GM12878 (cell line): Measurements from ENCODE around the gene STX12. TPM values are rescaled to one million over a fixed set of nuclear protein-coding genes. Genes with fewer than 3 reads are reported as not detected.

Source experiments
- ATAC-seq: fragments of 200-7000 bp; cut with Tn5 transposase; 3 replicates; pipeline ENCODE4 v1.9.1; 2020; ENCODE audit warnings: mild to moderate bottlenecking, moderate library complexity
- BruUV-seq: library from RNA; stranded (reverse); fragments of 400-500 nt; replicated peaks from 2 replicates; lab custom pipeline; 2021; lab: Mats Ljungman, UMichigan
- CTCF ChIA-PET: fragments of 300-600 bp; sonication (Branson Sonifier 250); formaldehyde crosslinking; extraction: SDS; loops from one replicate; lab custom pipeline; 2021; ENCODE audit warnings: inconsistent platforms; lab: Yijun Ruan, JAX
- POLR2A ChIA-PET: fragments of 350-600 bp; formaldehyde crosslinking; extraction: SDS; loops from one replicate; lab custom pipeline; 2021; ENCODE audit warnings: inconsistent platforms; lab: Charles Lee
- RAD21 ChIA-PET: fragments of 300-600 bp; sonication (Branson Sonifier 250); formaldehyde crosslinking; loops from one replicate; lab custom pipeline; 2023; ENCODE audit warnings: antibody characterized with exemption; ENCODE audit not compliant: unreplicated experiment; lab: Charles Lee
- SMC1A ChIA-PET: fragments of 300-600 bp; sonication (Branson Sonifier 250); formaldehyde crosslinking; loops from one replicate; lab custom pipeline; 2023; ENCODE audit not compliant: unreplicated experiment, uncharacterized antibody; lab: Charles Lee
- DNase-seq: peaks from one replicate; pipeline ENCODE4 v3.0.0-alpha.2; 2011; ENCODE audit warnings: low read depth, low spot score
- FAIRE-seq: peaks from 3 replicates; lab custom pipeline; 2011; peaks lifted over from hg19 to GRCh38; lab: Jason Lieb, UNC
- H2AFZ ChIP-seq: 2 replicates; pipeline ENCODE4 v1.6.0; 2011; ENCODE audit warnings: low read depth, low read length, control low read depth; ENCODE audit not compliant: control insufficient read depth
- H3K27ac ChIP-seq: 2 replicates; pipeline ENCODE4 v1.5.1; 2011; ENCODE audit warnings: control low read depth; ENCODE audit not compliant: control insufficient read depth, insufficient read depth
- H3K27me3 ChIP-seq, 2 experiments: replicated peaks in 1 of 2; 2 replicates each; pipeline versions ENCODE4 v1.6.0 to v1.6.1; 2011; ENCODE audit warnings: low read length in 1 of 2; ENCODE audit not compliant: control insufficient read depth in 2 of 2, insufficient read depth in 2 of 2
- H3K36me3 ChIP-seq, 2 experiments: 2 replicates each; pipeline ENCODE4 v1.5.1; 2011; ENCODE audit warnings: low read length in 1 of 2; ENCODE audit not compliant: control insufficient read depth in 2 of 2, insufficient read depth in 2 of 2
- H3K4me1 ChIP-seq: 2 replicates; pipeline ENCODE4 v1.6.1; 2011; ENCODE audit warnings: mild to moderate bottlenecking, low read length, moderate library complexity, mixed read lengths; ENCODE audit not compliant: control insufficient read depth, insufficient read depth
- H3K4me2 ChIP-seq: 2 replicates; pipeline ENCODE4 v1.6.0; 2011; ENCODE audit warnings: control low read depth; ENCODE audit not compliant: control insufficient read depth, insufficient read depth
- H3K4me3 ChIP-seq: fragments of 200-600 bp; sonication (generic); 2 replicates; pipeline ENCODE4 v1.5.1; 2016
- H3K79me2 ChIP-seq: 2 replicates; pipeline ENCODE4 v1.6.0; 2011; ENCODE audit warnings: low read length; ENCODE audit not compliant: control insufficient read depth, insufficient read depth
- H3K9ac ChIP-seq: 2 replicates; pipeline ENCODE4 v1.8.0; 2011; ENCODE audit warnings: low read length, control low read depth, mixed read lengths; ENCODE audit not compliant: control insufficient read depth, insufficient read depth
- H3K9me3 ChIP-seq: replicated peaks from 3 replicates; pipeline ENCODE4 v1.5.1; 2011; ENCODE audit warnings: mild to moderate bottlenecking, low read length; ENCODE audit not compliant: control insufficient read depth, insufficient read depth
- H4K20me1 ChIP-seq: 2 replicates; pipeline ENCODE4 v1.6.0; 2011; ENCODE audit not compliant: control insufficient read depth, insufficient read depth
- BCL11A ChIP-seq: IDR thresholded peaks from 2 replicates; pipeline ENCODE4 v1.6.1; 2011; ENCODE audit warnings: low read depth, low read length
- BMI1 ChIP-seq: fragments of 450-650 bp; IDR thresholded peaks from 2 replicates; pipeline ENCODE4 v1.6.1; 2016; ENCODE audit warnings: mild to moderate bottlenecking, moderate library complexity, borderline replicate concordance
- CEBPB ChIP-seq, 2 experiments: fragments of 150-350 bp in 1 of 2; IDR thresholded peaks; 2 replicates each; pipeline ENCODE4 v1.6.1; 2012 to 2014; ENCODE audit warnings: low read depth in 2 of 2, low read length in 2 of 2, borderline replicate concordance in 1 of 2, inconsistent platforms in 1 of 2
- EGR1 ChIP-seq, 2 experiments: IDR thresholded peaks; 1 replicate in 1 of 2; 2 replicates in 1 of 2; pipeline ENCODE4 v1.6.1; 2011 to 2012; ENCODE audit warnings: low read depth in 2 of 2, low read length in 2 of 2, borderline replicate concordance in 1 of 2, mild to moderate bottlenecking in 1 of 2, moderate library complexity in 1 of 2
- GABPA ChIP-seq: IDR thresholded peaks from 2 replicates; pipeline ENCODE4 v1.6.1; 2014; ENCODE audit warnings: antibody characterized with exemption, low read depth, mild to moderate bottlenecking, inconsistent platforms
- HDAC2 ChIP-seq: fragments of 200-600 bp; sonication (generic); IDR thresholded peaks from 2 replicates; pipeline ENCODE4 v1.6.1; 2017
- HDAC6 ChIP-seq: fragments of 200-600 bp; sonication (generic); IDR thresholded peaks from one replicate; pipeline ENCODE4 v1.8.0; 2017; ENCODE audit warnings: antibody characterized with exemption; ENCODE audit not compliant: unreplicated experiment
- IRF4 ChIP-seq: IDR thresholded peaks from 2 replicates; pipeline ENCODE4 v1.6.1; 2011; ENCODE audit warnings: low read depth, low read length
- MYB ChIP-seq: fragments of 150-350 bp; IDR thresholded peaks from 2 replicates; pipeline ENCODE4 v1.6.1; 2014; ENCODE audit warnings: mild to moderate bottlenecking, low read depth, low read length, borderline replicate concordance
- NR2C2 ChIP-seq: IDR thresholded peaks from 2 replicates; pipeline ENCODE4 v1.6.1; 2011; ENCODE audit warnings: borderline replicate concordance, low read depth; ENCODE audit not compliant: control insufficient read depth, insufficient read length
- POLR2A ChIP-seq: IDR thresholded peaks from 2 replicates; pipeline ENCODE4 v1.6.1; 2011; ENCODE audit warnings: low read depth, mild to moderate bottlenecking, low read length
- RAD51 ChIP-seq: fragments of 450-650 bp; IDR thresholded peaks from 2 replicates; pipeline ENCODE4 v1.6.1; 2016; ENCODE audit warnings: moderate library complexity, mild to moderate bottlenecking, inconsistent platforms
- WRNIP1 ChIP-seq: IDR thresholded peaks from 2 replicates; pipeline ENCODE4 v1.6.1; 2011; ENCODE audit warnings: low read depth, low read length, improper control_type of control experiment, borderline replicate concordance
- WGBS: methylation state at CpG from one replicate; pipeline ENCODE4 v1.1.6; 2016; ENCODE audit warnings: low lambda C conversion rate; ENCODE audit not compliant: insufficient replicate concordance, insufficient coverage; ENCODE audit errors: missing lambda C conversion rate; 5-methylcytosine and 5-hydroxymethylcytosine counted together
- in situ Hi-C: fragments of 300-500 bp; cut with MboI; formaldehyde crosslinking; loops from 9 replicates; pipeline ENCODE4 v1.14.3; 2018; ENCODE audit warnings: mixed read lengths
- intact Hi-C: fragments of 100-400 bp; cut with micrococcal nuclease; formaldehyde crosslinking; loops from one replicate; pipeline ENCODE4 v1.14.2; 2022; ENCODE audit not compliant: unreplicated experiment
- polyA plus RNA-seq, 11 experiments: library from polyadenylated mRNA; depleted of rRNA in 4 of 11; unstranded in 6 of 11; stranded (reverse) in 5 of 11; fragments of >200 nt; fragmentation: Nextera tagmentation in 4 of 11; fragmentation: Illumina TruSeq in 1 of 11; extraction: Ambion mirVana in 4 of 11; extraction: Trizol in 1 of 11; gene quantifications; 1 replicate in 1 of 11; 2 replicates in 10 of 11; pipeline versions ENCODE4 v1.2.1 to v1.2.3, GENCODE V29; 2011 to 2016; ENCODE audit warnings: inconsistent platforms in 2 of 11, missing spikeins in 2 of 11, low read depth in 1 of 11
- total RNA-seq, 4 experiments: library from RNA; depleted of rRNA in 3 of 4; stranded (reverse); fragments of >200 nt in 3 of 4; fragmentation: Illumina TruSeq in 1 of 4; extraction: Trizol in 1 of 4; gene quantifications; 2 replicates each; pipeline versions ENCODE4 v1.2.1 to v1.2.3, GENCODE V29; 2013 to 2021
- TF ChIP-seq, protein P1 (sequence below): fragments of 450-650 bp; IDR thresholded peaks from 2 replicates; pipeline ENCODE4 v1.6.1; 2017; ENCODE audit warnings: mild to moderate bottlenecking, moderate library complexity
- TF ChIP-seq, protein P2 (sequence below): IDR thresholded peaks from 2 replicates; pipeline ENCODE4 v1.6.1; 2012; ENCODE audit warnings: low read length, inconsistent platforms
- TF ChIP-seq, protein P3 (sequence below): fragments of 450-650 bp; formaldehyde crosslinking; IDR thresholded peaks from 2 replicates; pipeline ENCODE4 v1.5.0; 2022; ENCODE audit warnings: mild to moderate bottlenecking, missing genetic modification characterization

STX12 gene
- total and polyA plus RNA-seq, 10 of the 15 experiments (the other 5 are each of a cell fraction or from before 2014, with no cell fraction given) = 20.2 to 35.0 (median 28.1) TPM

DNA sequence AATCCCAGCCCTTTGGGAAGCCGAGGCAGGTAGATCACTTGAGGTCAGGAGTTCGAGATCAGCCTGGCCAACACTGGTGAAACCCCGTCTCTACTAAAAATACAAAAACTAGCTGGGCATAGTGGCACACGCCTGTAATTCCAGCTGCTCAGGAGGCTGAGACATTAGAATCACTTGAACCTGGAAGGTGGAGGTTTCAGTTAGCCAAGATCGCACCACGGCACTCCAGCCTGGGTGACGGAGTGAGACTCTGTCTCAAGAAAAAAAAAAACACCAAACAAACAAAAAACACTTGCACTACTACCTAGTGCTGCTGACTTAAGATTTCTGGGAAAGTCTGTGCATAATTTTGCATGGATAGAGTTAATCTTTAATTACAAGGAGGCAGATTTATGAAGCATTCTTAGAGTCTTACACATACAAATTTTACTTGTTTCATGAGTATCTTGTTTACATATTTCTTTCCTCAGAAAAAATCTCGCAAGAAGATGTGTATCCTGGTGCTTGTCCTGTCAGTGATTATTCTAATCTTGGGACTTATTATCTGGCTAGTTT is 48.8 kb downstream of the STX12 start:
- Histone ChIP-seq H3K9me3 (no peaks in the 10 kb centered on the region), H2AFZ (no peak overlapping the region), H3K79me2 (no peaks in the 10 kb centered on the region), H3K4me2 (no peak overlapping the region), H3K27ac (no peak overlapping the region), H3K4me1 (no peaks in the 10 kb centered on the region), H4K20me1 (no peaks in the 10 kb centered on the region), H3K36me3 (peaks cover 5 to 16% of the 10 kb centered on the region in 2 experiments), H3K9ac (no peak overlapping the region), H3K27me3 (no peaks in the 10 kb centered on the region), H3K4me3 (no peak overlapping the region)
- ChIA-PET CTCF (no interaction called here), SMC1A (no interaction called here), RAD21 (no interaction called here), POLR2A (no interaction called here)
- no peak for DNase-seq
- WGBS = 98% methylated on average over 8 of the region's 8 CpGs
- FAIRE-seq = no peak
- no peak for ATAC-seq
- intact Hi-C loops = no loop called here
- no TSS peak for BruUV-seq
- in situ Hi-C loops = no loop called here
- TF ChIP-seq NR2C2 (no peak), HDAC2 (no peak), IRF4 (no peak), CEBPB (IDR thresholded peaks at IDR 0.05; ENCODE audit: borderline replicate concordance in 1 of 2, low read depth in 2 of 2, low read length in 2 of 2) (no peak), HDAC6 (no peak), MYB (no peak), RAD51 (no peak), BCL11A (no peak), POLR2A (no peak), GABPA (no peak), BMI1 (no peak), EGR1 (IDR thresholded peaks at IDR 0.05; ENCODE audit: borderline replicate concordance in 1 of 2, low read depth in 2 of 2, low read length in 2 of 2) (no peak), WRNIP1 (no peak)
- TF ChIP-seq, protein P1, sequence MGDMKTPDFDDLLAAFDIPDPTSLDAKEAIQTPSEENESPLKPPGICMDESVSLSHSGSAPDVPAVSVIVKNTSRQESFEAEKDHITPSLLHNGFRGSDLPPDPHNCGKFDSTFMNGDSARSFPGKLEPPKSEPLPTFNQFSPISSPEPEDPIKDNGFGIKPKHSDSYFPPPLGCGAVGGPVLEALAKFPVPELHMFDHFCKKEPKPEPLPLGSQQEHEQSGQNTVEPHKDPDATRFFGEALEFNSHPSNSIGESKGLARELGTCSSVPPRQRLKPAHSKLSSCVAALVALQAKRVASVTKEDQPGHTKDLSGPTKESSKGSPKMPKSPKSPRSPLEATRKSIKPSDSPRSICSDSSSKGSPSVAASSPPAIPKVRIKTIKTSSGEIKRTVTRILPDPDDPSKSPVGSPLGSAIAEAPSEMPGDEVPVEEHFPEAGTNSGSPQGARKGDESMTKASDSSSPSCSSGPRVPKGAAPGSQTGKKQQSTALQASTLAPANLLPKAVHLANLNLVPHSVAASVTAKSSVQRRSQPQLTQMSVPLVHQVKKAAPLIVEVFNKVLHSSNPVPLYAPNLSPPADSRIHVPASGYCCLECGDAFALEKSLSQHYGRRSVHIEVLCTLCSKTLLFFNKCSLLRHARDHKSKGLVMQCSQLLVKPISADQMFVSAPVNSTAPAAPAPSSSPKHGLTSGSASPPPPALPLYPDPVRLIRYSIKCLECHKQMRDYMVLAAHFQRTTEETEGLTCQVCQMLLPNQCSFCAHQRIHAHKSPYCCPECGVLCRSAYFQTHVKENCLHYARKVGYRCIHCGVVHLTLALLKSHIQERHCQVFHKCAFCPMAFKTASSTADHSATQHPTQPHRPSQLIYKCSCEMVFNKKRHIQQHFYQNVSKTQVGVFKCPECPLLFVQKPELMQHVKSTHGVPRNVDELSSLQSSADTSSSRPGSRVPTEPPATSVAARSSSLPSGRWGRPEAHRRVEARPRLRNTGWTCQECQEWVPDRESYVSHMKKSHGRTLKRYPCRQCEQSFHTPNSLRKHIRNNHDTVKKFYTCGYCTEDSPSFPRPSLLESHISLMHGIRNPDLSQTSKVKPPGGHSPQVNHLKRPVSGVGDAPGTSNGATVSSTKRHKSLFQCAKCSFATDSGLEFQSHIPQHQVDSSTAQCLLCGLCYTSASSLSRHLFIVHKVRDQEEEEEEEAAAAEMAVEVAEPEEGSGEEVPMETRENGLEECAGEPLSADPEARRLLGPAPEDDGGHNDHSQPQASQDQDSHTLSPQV = no peak
- TF ChIP-seq, protein P2, sequence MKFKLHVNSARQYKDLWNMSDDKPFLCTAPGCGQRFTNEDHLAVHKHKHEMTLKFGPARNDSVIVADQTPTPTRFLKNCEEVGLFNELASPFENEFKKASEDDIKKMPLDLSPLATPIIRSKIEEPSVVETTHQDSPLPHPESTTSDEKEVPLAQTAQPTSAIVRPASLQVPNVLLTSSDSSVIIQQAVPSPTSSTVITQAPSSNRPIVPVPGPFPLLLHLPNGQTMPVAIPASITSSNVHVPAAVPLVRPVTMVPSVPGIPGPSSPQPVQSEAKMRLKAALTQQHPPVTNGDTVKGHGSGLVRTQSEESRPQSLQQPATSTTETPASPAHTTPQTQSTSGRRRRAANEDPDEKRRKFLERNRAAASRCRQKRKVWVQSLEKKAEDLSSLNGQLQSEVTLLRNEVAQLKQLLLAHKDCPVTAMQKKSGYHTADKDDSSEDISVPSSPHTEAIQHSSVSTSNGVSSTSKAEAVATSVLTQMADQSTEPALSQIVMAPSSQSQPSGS = no peak
- TF ChIP-seq, protein P3, sequence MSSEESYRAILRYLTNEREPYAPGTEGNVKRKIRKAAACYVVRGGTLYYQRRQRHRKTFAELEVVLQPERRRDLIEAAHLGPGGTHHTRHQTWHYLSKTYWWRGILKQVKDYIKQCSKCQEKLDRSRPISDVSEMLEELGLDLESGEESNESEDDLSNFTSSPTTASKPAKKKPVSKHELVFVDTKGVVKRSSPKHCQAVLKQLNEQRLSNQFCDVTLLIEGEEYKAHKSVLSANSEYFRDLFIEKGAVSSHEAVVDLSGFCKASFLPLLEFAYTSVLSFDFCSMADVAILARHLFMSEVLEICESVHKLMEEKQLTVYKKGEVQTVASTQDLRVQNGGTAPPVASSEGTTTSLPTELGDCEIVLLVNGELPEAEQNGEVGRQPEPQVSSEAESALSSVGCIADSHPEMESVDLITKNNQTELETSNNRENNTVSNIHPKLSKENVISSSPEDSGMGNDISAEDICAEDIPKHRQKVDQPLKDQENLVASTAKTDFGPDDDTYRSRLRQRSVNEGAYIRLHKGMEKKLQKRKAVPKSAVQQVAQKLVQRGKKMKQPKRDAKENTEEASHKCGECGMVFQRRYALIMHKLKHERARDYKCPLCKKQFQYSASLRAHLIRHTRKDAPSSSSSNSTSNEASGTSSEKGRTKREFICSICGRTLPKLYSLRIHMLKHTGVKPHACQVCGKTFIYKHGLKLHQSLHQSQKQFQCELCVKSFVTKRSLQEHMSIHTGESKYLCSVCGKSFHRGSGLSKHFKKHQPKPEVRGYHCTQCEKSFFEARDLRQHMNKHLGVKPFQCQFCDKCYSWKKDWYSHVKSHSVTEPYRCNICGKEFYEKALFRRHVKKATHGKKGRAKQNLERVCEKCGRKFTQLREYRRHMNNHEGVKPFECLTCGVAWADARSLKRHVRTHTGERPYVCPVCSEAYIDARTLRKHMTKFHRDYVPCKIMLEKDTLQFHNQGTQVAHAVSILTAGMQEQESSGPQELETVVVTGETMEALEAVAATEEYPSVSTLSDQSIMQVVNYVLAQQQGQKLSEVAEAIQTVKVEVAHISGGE (CRISPR knock-in tag) = no peak
